Natural killer cell (primary cell): ENCODE measurements around the gene RASSF5. TPM values are rescaled to one million over a fixed set of nuclear protein-coding genes. Genes with fewer than 3 reads are reported as not detected.

Experiments
- ATAC-seq, 3 donors: fragments of 150-1000 bp in 2 of 3; fragments of 200-7000 bp in 1 of 3; cut with Tn5 transposase; 1 replicate in 1 of 3; 2 replicates in 2 of 3; pipeline ENCODE4 v1.10.0; 2021; ENCODE audit warnings: mild to moderate bottlenecking in 2 of 3, moderate library complexity in 2 of 3
- DNase-seq, 2 donors: peaks; one replicate each; pipeline versions ENCODE4 v3.0.0 to v3.0.0-alpha.2; 2013 to 2021; ENCODE audit warnings: mixed read lengths in 1 of 2
- H3K27ac ChIP-seq: one replicate; pipeline ENCODE4 v1.5.1; 2013; ENCODE audit warnings: mild to moderate bottlenecking, low read length
- H3K27me3 ChIP-seq: one replicate; pipeline ENCODE4 v1.6.1; 2013; ENCODE audit warnings: low read length; ENCODE audit not compliant: control insufficient read depth, insufficient read depth
- H3K36me3 ChIP-seq: one replicate; pipeline ENCODE4 v1.6.1; 2013; ENCODE audit warnings: low read length; ENCODE audit not compliant: control insufficient read depth, insufficient read depth
- H3K4me1 ChIP-seq: one replicate; pipeline ENCODE4 v1.6.1; 2013; ENCODE audit warnings: low read length; ENCODE audit not compliant: control insufficient read depth, insufficient read depth
- H3K4me3 ChIP-seq: one replicate; pipeline ENCODE4 v1.5.1; 2013; ENCODE audit warnings: low read length
- H3K9me3 ChIP-seq: one replicate; pipeline ENCODE4 v1.6.1; 2013; ENCODE audit warnings: low read length; ENCODE audit not compliant: control insufficient read depth, insufficient read depth
- H3K27ac Mint-ChIP-seq, 2 donors: one replicate each; pipeline ENCODE4 v1.8.0; 2022; ENCODE audit warnings: mild to moderate bottlenecking in 2 of 2, mixed read lengths in 2 of 2, moderate library complexity in 1 of 2
- H3K27me3 Mint-ChIP-seq, 2 donors: one replicate each; pipeline ENCODE4 v1.8.0; 2022; ENCODE audit warnings: low read depth in 2 of 2, mixed read lengths in 2 of 2
- H3K36me3 Mint-ChIP-seq: one replicate; pipeline ENCODE4 v1.8.0; 2022; ENCODE audit warnings: mixed read lengths
- H3K4me1 Mint-ChIP-seq, 2 donors: one replicate each; pipeline ENCODE4 v1.8.0; 2022; ENCODE audit warnings: mixed read lengths in 2 of 2
- H3K4me3 Mint-ChIP-seq: one replicate; pipeline ENCODE4 v1.8.0; 2022; ENCODE audit warnings: mild to moderate bottlenecking, moderate library complexity, mixed read lengths
- H3K9me3 Mint-ChIP-seq, 2 donors: one replicate each; pipeline ENCODE4 v1.8.0; 2022; ENCODE audit warnings: mixed read lengths in 2 of 2
- CTCF ChIP-seq: fragments of 200-600 bp; IDR thresholded peaks from one replicate; pipeline ENCODE4 v1.8.0; 2022; ENCODE audit warnings: antibody characterized with exemption
- WGBS: methylation state at CpG from one replicate; pipeline ENCODE4 v1.1.7; 2013; ENCODE audit warnings: missing lambda C conversion rate; ENCODE audit not compliant: insufficient coverage; 5-methylcytosine and 5-hydroxymethylcytosine counted together
- intact Hi-C: fragments of 100-400 bp; cut with micrococcal nuclease; formaldehyde crosslinking; loops from one replicate; pipeline ENCODE4 v1.14.2; 2022
- total RNA-seq, 4 donors: library from RNA; stranded (reverse); fragments of 120-200 nt in 1 of 4; gene quantifications; one replicate each; pipeline versions ENCODE4 v1.2.3 to v1.2.4, GENCODE V29; 2013 to 2022

The RASSF5 gene
- total RNA-seq, 3 donors from 2014 or later (not counting 1 experiment from before 2014, with no cell fraction given), result 231 to 333 (median 279) TPM

- intact Hi-C loops, result no loop called here
- no peaks in the 10 kb centered on the region for H3K27me3 Mint-ChIP-seq
- TF ChIP-seq CTCF, result no peak
- H3K4me1 Mint-ChIP-seq, result peaks cover 7 to 9% of the 10 kb centered on the region in 2 donors
- WGBS, result 98% methylated on average over 7 of the region's 7 CpGs
- H3K4me3 Mint-ChIP-seq, result no peak overlapping the region
- Histone ChIP-seq H3K4me3 (no peak overlapping the region), H3K9me3 (no peaks in the 10 kb centered on the region), H3K36me3 (peaks cover 55% of the 10 kb centered on the region), H3K27me3 (no peaks in the 10 kb centered on the region), H3K27ac (no peak overlapping the region), H3K4me1 (no peaks in the 10 kb centered on the region)
- peaks cover 6% of the 10 kb centered on the region for H3K36me3 Mint-ChIP-seq
- no peaks in the 10 kb centered on the region for H3K9me3 Mint-ChIP-seq
- DNase-seq, result no peak
- no peak for ATAC-seq
- H3K27ac Mint-ChIP-seq, result peak overlapping the region in 1 of 2 donors; percentile 22
Observed at GRCh38 chr1:206487970-206488369, 19.4 kb upstream of the RASSF5 start.

GRCh38 chr1:206488466-206488865 is 18.9 kb upstream of the RASSF5 start:
- intact Hi-C loops, result no loop called here
- H3K27ac Mint-ChIP-seq, result no peak overlapping the region
- peaks cover 60% of the 10 kb centered on the region for H3K36me3 ChIP-seq
- H3K27ac ChIP-seq, result no peak overlapping the region
- no peak overlapping the region for H3K4me3 Mint-ChIP-seq
- no peaks in the 10 kb centered on the region for H3K27me3 ChIP-seq
- H3K4me1 Mint-ChIP-seq, result peaks cover 7 to 9% of the 10 kb centered on the region in 2 donors
- no peaks in the 10 kb centered on the region for H3K9me3 ChIP-seq
- no peak for ATAC-seq
- no peak for TF ChIP-seq CTCF
- H3K9me3 Mint-ChIP-seq, result no peaks in the 10 kb centered on the region
- DNase-seq, result no peak
- H3K36me3 Mint-ChIP-seq, result peaks cover 6% of the 10 kb centered on the region
- H3K4me1 ChIP-seq, result no peaks in the 10 kb centered on the region
- no peak overlapping the region for H3K4me3 ChIP-seq
- H3K27me3 Mint-ChIP-seq, result no peaks in the 10 kb centered on the region
- 93% methylated on average over 2 of the region's 3 CpGs for WGBS

GRCh38 chr1:206489980-206490770 is 17.2 kb upstream of the RASSF5 start:
- H3K9me3 Mint-ChIP-seq, result no peaks in the 10 kb centered on the region
- Histone ChIP-seq H3K27ac (no peak overlapping the region), H3K4me1 (peaks cover 4% of the 10 kb centered on the region), H3K9me3 (no peaks in the 10 kb centered on the region), H3K36me3 (peaks cover 62% of the 10 kb centered on the region), H3K4me3 (no peak overlapping the region), H3K27me3 (no peaks in the 10 kb centered on the region)
- peak; percentile 78 for TF ChIP-seq CTCF
- no peaks in the 10 kb centered on the region for H3K27me3 Mint-ChIP-seq
- DNase-seq (peak; percentile 64 to 79), ATAC-seq (peak; percentile 83 to 97 (median 88))
- 91% methylated on average over 22 of the region's 22 CpGs for WGBS
- intact Hi-C loops, result loop anchor here (1.0 kb wide), 2 partner anchors 93 to 174 kb away; no protein-coding TSS in a partner anchor
- H3K4me3 Mint-ChIP-seq, result no peak overlapping the region
- peaks cover 6% of the 10 kb centered on the region for H3K36me3 Mint-ChIP-seq
- no peak overlapping the region for H3K27ac Mint-ChIP-seq
- peaks cover 7 to 9% of the 10 kb centered on the region in 2 donors for H3K4me1 Mint-ChIP-seq
